ENCODE data around the gene ULBP3. TPM values are rescaled to one million over a fixed set of nuclear protein-coding genes. Genes with fewer than 3 reads are reported as not detected.

ULBP3 gene
- total and polyA plus RNA-seq, 2 experiments from 2014 or later: 5.8 to 11.1 TPM

DNA sequence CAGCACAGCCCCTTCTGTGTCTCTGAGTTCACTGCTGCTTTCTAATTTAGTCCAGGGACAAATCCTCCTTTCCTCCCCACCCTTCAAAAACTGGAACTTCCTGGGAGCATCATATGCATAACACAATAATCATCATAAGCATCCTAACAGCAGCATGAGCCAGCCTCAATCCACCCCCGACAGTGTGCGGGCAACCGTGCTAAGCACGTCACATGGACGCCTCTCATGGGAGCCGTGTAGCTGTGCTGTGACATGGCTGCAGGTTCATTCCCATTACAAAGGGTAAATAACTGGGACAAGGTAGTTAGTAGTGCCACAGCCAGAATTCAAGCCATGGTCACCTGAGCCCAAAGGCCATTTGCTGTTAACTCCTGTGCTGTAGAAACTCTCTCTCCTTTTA is 24.5 kb upstream of the ULBP3 start:
- Histone ChIP-seq H3K36me3 (no peaks in the 10 kb centered on the region), H3K27ac (no peak overlapping the region), H3K4me3 (no peak overlapping the region), H3K9me3 (ENCODE audit: low read depth) (no peaks in the 10 kb centered on the region), H3K4me1 (ENCODE audit: low read depth) (no peaks in the 10 kb centered on the region), H3K27me3 (peaks cover 6% of the 10 kb centered on the region)
- no peak for DNase-seq (ENCODE audit: low read depth in 1 of 2, low spot score in 1 of 2)
- TF ChIP-seq, protein P1, sequence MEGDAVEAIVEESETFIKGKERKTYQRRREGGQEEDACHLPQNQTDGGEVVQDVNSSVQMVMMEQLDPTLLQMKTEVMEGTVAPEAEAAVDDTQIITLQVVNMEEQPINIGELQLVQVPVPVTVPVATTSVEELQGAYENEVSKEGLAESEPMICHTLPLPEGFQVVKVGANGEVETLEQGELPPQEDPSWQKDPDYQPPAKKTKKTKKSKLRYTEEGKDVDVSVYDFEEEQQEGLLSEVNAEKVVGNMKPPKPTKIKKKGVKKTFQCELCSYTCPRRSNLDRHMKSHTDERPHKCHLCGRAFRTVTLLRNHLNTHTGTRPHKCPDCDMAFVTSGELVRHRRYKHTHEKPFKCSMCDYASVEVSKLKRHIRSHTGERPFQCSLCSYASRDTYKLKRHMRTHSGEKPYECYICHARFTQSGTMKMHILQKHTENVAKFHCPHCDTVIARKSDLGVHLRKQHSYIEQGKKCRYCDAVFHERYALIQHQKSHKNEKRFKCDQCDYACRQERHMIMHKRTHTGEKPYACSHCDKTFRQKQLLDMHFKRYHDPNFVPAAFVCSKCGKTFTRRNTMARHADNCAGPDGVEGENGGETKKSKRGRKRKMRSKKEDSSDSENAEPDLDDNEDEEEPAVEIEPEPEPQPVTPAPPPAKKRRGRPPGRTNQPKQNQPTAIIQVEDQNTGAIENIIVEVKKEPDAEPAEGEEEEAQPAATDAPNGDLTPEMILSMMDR (IDR thresholded peaks at IDR 0.05; ENCODE audit: low read depth, low read length): no peak

DNA sequence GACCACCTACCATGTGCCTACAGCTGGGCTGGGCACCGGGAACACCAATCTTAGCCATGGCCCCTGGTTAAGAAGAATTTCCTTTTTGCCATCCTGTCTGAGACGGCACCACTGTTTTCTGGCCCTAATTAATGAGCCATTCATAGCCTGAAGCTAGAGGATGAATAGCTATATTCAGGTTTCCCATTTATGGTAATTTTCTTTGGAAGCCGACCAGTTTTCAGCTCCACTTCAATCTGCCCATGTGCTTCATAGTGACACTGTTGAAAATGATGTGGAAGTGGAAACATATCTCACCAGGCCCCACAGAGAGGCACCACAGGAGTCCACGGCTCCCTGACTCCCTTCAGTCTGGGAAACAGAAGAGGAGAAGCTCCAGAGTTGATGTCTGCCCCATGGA is 22.6 kb upstream of the ULBP3 start:
- no peaks in the 10 kb centered on the region for H3K4me1 ChIP-seq (ENCODE audit: low read depth)
- H3K9me3 ChIP-seq (ENCODE audit: low read depth): no peaks in the 10 kb centered on the region
- H3K27ac ChIP-seq: no peak overlapping the region
- DNase-seq (ENCODE audit: low read depth in 1 of 2, low spot score in 1 of 2): no peak
- TF ChIP-seq, protein P1 (IDR thresholded peaks at IDR 0.05; ENCODE audit: low read depth, low read length): no peak
- H3K4me3 ChIP-seq: no peak overlapping the region
- peaks cover 6% of the 10 kb centered on the region for H3K27me3 ChIP-seq
- H3K36me3 ChIP-seq: no peaks in the 10 kb centered on the region

DNA sequence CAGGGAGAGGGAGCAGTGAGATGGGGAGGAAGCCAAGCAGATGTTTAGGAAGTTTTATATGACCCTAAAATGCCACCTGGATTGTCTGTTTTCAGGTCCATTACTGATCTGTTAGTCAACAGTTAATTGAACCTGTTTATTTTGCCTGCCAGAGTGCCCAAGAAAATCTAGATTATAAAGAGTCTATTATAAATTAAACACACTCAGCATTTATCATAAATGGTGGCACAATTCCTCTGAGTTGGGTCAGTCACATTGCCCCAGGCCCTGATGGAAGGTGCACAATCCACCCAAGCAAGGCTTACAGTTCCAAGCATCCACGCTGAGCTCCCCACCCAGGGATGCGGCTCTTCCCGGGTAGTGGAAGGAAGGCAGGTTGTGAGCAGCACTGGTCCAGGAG is 21.4 kb upstream of the ULBP3 start:
- no peaks in the 10 kb centered on the region for H3K36me3 ChIP-seq
- no peak overlapping the region for H3K27ac ChIP-seq
- no peak overlapping the region for H3K4me3 ChIP-seq
- no peaks in the 10 kb centered on the region for H3K4me1 ChIP-seq (ENCODE audit: low read depth)
- H3K27me3 ChIP-seq: peaks cover 1% of the 10 kb centered on the region
- no peaks in the 10 kb centered on the region for H3K9me3 ChIP-seq (ENCODE audit: low read depth)
- no peak for DNase-seq (ENCODE audit: low read depth in 1 of 2, low spot score in 1 of 2)
- TF ChIP-seq, protein P1 (IDR thresholded peaks at IDR 0.05; ENCODE audit: low read depth, low read length): no peak

GRCh38 chr6:150088481-150089154 is 19.7 kb upstream of the ULBP3 start:
- H3K4me3 ChIP-seq: no peak overlapping the region
- no peaks in the 10 kb centered on the region for H3K9me3 ChIP-seq (ENCODE audit: low read depth)
- no peak overlapping the region for H3K27ac ChIP-seq
- no peaks in the 10 kb centered on the region for H3K36me3 ChIP-seq
- TF ChIP-seq, protein P1 (IDR thresholded peaks at IDR 0.05; ENCODE audit: low read depth, low read length): no peak
- DNase-seq (ENCODE audit: low read depth in 1 of 2, low spot score in 1 of 2): no peak
- H3K4me1 ChIP-seq (ENCODE audit: low read depth): no peaks in the 10 kb centered on the region
- no peaks in the 10 kb centered on the region for H3K27me3 ChIP-seq

GRCh38 chr6:150087336-150087735 is 18.4 kb upstream of the ULBP3 start:
- no peak for DNase-seq (ENCODE audit: low read depth in 1 of 2, low spot score in 1 of 2)
- H3K9me3 ChIP-seq (ENCODE audit: low read depth): no peaks in the 10 kb centered on the region
- H3K4me1 ChIP-seq (ENCODE audit: low read depth): no peaks in the 10 kb centered on the region
- TF ChIP-seq, protein P1 (IDR thresholded peaks at IDR 0.05; ENCODE audit: low read depth, low read length): no peak
- no peaks in the 10 kb centered on the region for H3K27me3 ChIP-seq
- H3K27ac ChIP-seq: no peak overlapping the region
- no peaks in the 10 kb centered on the region for H3K36me3 ChIP-seq
- H3K4me3 ChIP-seq: no peak overlapping the region

All from cardiac muscle cell (in vitro differentiated cells and primary cell).